ENCODE results near the gene STAG3. TPM values are rescaled to one million over a fixed set of nuclear protein-coding genes. Genes with fewer than 3 reads are reported as not detected.

Gene STAG3
- total and polyA plus RNA-seq, 2 of the 4 experiments (the other 2 are of a cell fraction), result 0.36 to 0.65 TPM

GRCh38 chr7:100204454-100204853 lies 26.7 kb downstream of the STAG3 start:
- H3K4me1 ChIP-seq (ENCODE audit: control insufficient read depth, insufficient read depth, low read length), result peaks cover 2% of the 10 kb centered on the region; the same call in 1 of the 2 replicates
- in situ Hi-C loops (cut with MboI; ENCODE audit: low sequenced_read_pairs), result no loop called here
- no TSS peak for BruUV-seq (replicated peaks)
- no peak overlapping the region for H3K23ac ChIP-seq (ENCODE audit: low read depth, low read length)
- TF ChIP-seq MXI1 (IDR thresholded peaks at IDR 0.05; ENCODE audit: borderline replicate concordance, low read depth, low read length) (no peak), ELK1 (IDR thresholded peaks at IDR 0.05; ENCODE audit: borderline replicate concordance, low read depth, low read length) (no peak), NFE2L2 (IDR thresholded peaks at IDR 0.05; ENCODE audit: low read depth, low read length) (no peak), CEBPB (IDR thresholded peaks at IDR 0.05; ENCODE audit: low read depth, low read length) (no peak), FOS (IDR thresholded peaks at IDR 0.05; ENCODE audit: low read depth, low read length) (no peak), CHD1 (IDR thresholded peaks at IDR 0.05; ENCODE audit: low read depth, low read length) (no peak), BHLHE40 (IDR thresholded peaks at IDR 0.05; ENCODE audit: low read depth, low read length) (no peak), POLR2A (IDR thresholded peaks at IDR 0.05; ENCODE audit: low read depth, low read length) (no peak), CTCF (conservative IDR thresholded peaks at IDR 0.05; ENCODE audit: low read depth, low read length) (no peak), RAD21 (IDR thresholded peaks at IDR 0.05; ENCODE audit: low read length) (no peak), MAFK (IDR thresholded peaks at IDR 0.05; ENCODE audit: low read depth, low read length) (no peak), MAZ (IDR thresholded peaks at IDR 0.05; ENCODE audit: borderline replicate concordance, low read depth, low read length) (no peak)
- ChIA-PET POLR2A (ENCODE audit: unreplicated experiment) (no interaction called here), CTCF (no interaction called here)
- H4K20me1 ChIP-seq (ENCODE audit: insufficient read depth, low read length), result no peaks in the 10 kb centered on the region
- H4K8ac ChIP-seq (ENCODE audit: low read depth in 2 of 2, low read length in 2 of 2), result no peak overlapping the region
- H3K9ac ChIP-seq (ENCODE audit: low read depth, low read length), result no peak overlapping the region
- H2BK15ac ChIP-seq (ENCODE audit: low read depth, low read length), result no peak overlapping the region
- dilution Hi-C loops (cut with HindIII; ENCODE audit: low sequenced_read_pairs, unreplicated experiment), result no loop called here
- DNase-seq (no peak), ATAC-seq (ENCODE audit: low read depth) (no peak)
- no peak overlapping the region for H3K18ac ChIP-seq (ENCODE audit: low read depth, low read length)
- no peak overlapping the region for H3K27ac ChIP-seq (ENCODE audit: insufficient read depth, low read length)
- no peaks in the 10 kb centered on the region for H3K9me3 ChIP-seq (ENCODE audit: control insufficient read depth, insufficient read depth, low read length)
- H3K56ac ChIP-seq (ENCODE audit: extremely low read depth, insufficient read depth, low read length), result no peak overlapping the region
- H2AK9ac ChIP-seq (replicated peaks; ENCODE audit: low read depth, low read length, poor library complexity), result no peak overlapping the region
- H3K36me3 ChIP-seq (ENCODE audit: control insufficient read depth, insufficient read depth, low read length), result no peaks in the 10 kb centered on the region
- no peak overlapping the region for H2BK120ac ChIP-seq (ENCODE audit: low read depth, low read length)
- no peak overlapping the region for H4K91ac ChIP-seq (ENCODE audit: insufficient read depth, low read depth, low read length)
- H3K14ac ChIP-seq (replicated peaks; ENCODE audit: low read depth, low read length), result no peak overlapping the region
- no peak overlapping the region for H2BK20ac ChIP-seq (ENCODE audit: low read depth, low read length)
- no peak overlapping the region for H3K4me2 ChIP-seq (ENCODE audit: low read depth, low read length)
- intact Hi-C loops (cut with micrococcal nuclease), result no loop called here
- H2BK5ac ChIP-seq (ENCODE audit: low read depth, low read length, poor library complexity, severe bottlenecking), result no peak overlapping the region
- H3K27me3 ChIP-seq (ENCODE audit: control insufficient read depth, insufficient read depth, low read length), result peaks cover 18% of the 10 kb centered on the region
- 90% methylated on average over 2 of the region's 9 CpGs; no CpG with 5 or more reads in 1 of the 2 experiments for WGBS, 2 experiments (ENCODE audit: extremely low coverage in 2 of 2, insufficient read length in 1 of 2)
- no peak overlapping the region for H2AK5ac ChIP-seq (ENCODE audit: low read depth, low read length)
- no peak overlapping the region for H4K5ac ChIP-seq (ENCODE audit: low read depth, low read length)
- H2AFZ ChIP-seq (replicated peaks; ENCODE audit: low read length, poor library complexity), result no peak overlapping the region
- no peaks in the 10 kb centered on the region for H3K9me1 ChIP-seq (ENCODE audit: insufficient read depth, low read length)
- H3K4me3 ChIP-seq (ENCODE audit: insufficient read depth, low read depth, low read length), result no peak overlapping the region
- H3K4ac ChIP-seq (ENCODE audit: low read depth, low read length), result no peak overlapping the region
- no peaks in the 10 kb centered on the region for H3K79me1 ChIP-seq (ENCODE audit: low read depth in 1 of 2, low read length in 2 of 2)

Measured in IMR-90 (cell line).